ENCODE measurements around the gene IQSEC3. TPM values are rescaled to one million over a fixed set of nuclear protein-coding genes. Genes with fewer than 3 reads are reported as not detected.

IQSEC3 gene
- total RNA-seq, 1 experiment from 2014 or later = 1.7 TPM

- DNase-seq (ENCODE audit: low spot score) (no peak), ATAC-seq (no peak)
- H3K27me3 Mint-ChIP-seq (ENCODE audit: low read depth) = no peaks in the 10 kb centered on the region; the same call in 1 of the 2 replicates
- TF ChIP-seq PREB (CRISPR knock-in tag; IDR thresholded peaks at IDR 0.05; ENCODE audit: borderline replicate concordance) = no peak
- TF ChIP-seq ZBTB43 (CRISPR knock-in tag; IDR thresholded peaks at IDR 0.05) = no peak
- TF ChIP-seq HMGXB4 (CRISPR knock-in tag; IDR thresholded peaks at IDR 0.05) = no peak
- no peak for TF ChIP-seq IRF2 (CRISPR knock-in tag; IDR thresholded peaks at IDR 0.05; ENCODE audit: borderline replicate concordance, low read depth)
- no peak for TF ChIP-seq SMAD3 (CRISPR knock-in tag; IDR thresholded peaks at IDR 0.05; ENCODE audit: borderline replicate concordance)
- TF ChIP-seq ZNF425 (CRISPR knock-in tag; conservative IDR thresholded peaks at IDR 0.05) = no peak
- no peak overlapping the region for H3K27ac Mint-ChIP-seq
- ChIA-PET POLR2A (no interaction called here), CTCF (interaction anchor here (1.0 to 4.0 kb wide), 5 partner anchors 8 to 71 kb away, joined by 3 to 36 read pairs (median 4); no protein-coding TSS in a partner anchor)
- no peak overlapping the region for H3K4me3 Mint-ChIP-seq
- H3K9me3 Mint-ChIP-seq = no peaks in the 10 kb centered on the region
- H3K36me3 Mint-ChIP-seq = no peaks in the 10 kb centered on the region
- H3K4me1 Mint-ChIP-seq = peaks cover 27% of the 10 kb centered on the region
Measured at GRCh38 chr12:177336-177979, 110.9 kb downstream of the IQSEC3 start.

- ChIA-PET CTCF (interaction anchor here (1.6 to 4.0 kb wide), 5 partner anchors 9 to 41 kb away, joined by 6 to 36 read pairs (median 19); no protein-coding TSS in a partner anchor), POLR2A (interaction anchor here (0.6 kb wide), 1 partner anchor 21 kb away, joined by 3 read pairs; no protein-coding TSS in a partner anchor)
- DNase-seq (ENCODE audit: low spot score) = no peak
- Mint-ChIP-seq H3K9me3 (no peaks in the 10 kb centered on the region), H3K36me3 (no peaks in the 10 kb centered on the region), H3K4me1 (peaks cover 20% of the 10 kb centered on the region), H3K27me3 (ENCODE audit: low read depth) (no peaks in the 10 kb centered on the region; the same call in 1 of the 2 replicates), H3K27ac (no peak overlapping the region), H3K4me3 (no peak overlapping the region)
- no peak for ATAC-seq
- TF ChIP-seq USF1 (CRISPR knock-in tag; IDR thresholded peaks at IDR 0.05) = no peak
- TF ChIP-seq ZNF671 (CRISPR knock-in tag; IDR thresholded peaks at IDR 0.05) = no peak
- no peak for TF ChIP-seq ZNF532 (CRISPR knock-in tag; IDR thresholded peaks at IDR 0.05; ENCODE audit: borderline replicate concordance)
- no peak for TF ChIP-seq OVOL2 (CRISPR knock-in tag; IDR thresholded peaks at IDR 0.05; ENCODE audit: borderline replicate concordance)
- TF ChIP-seq KAT7 (CRISPR knock-in tag; IDR thresholded peaks at IDR 0.05; ENCODE audit: borderline replicate concordance) = no peak
Measured at GRCh38 chr12:177980-178828, 111.6 kb downstream of the IQSEC3 start.
